Motor neuron (in vitro differentiated cells): Measurements from ENCODE around the gene USP24. TPM values are rescaled to one million over a fixed set of nuclear protein-coding genes. Genes with fewer than 3 reads are reported as not detected.
"Not testable (repeated sequence)": the region's sequence is repeated elsewhere in the genome, so short reads cannot be mapped to it uniquely, and the experiment has no call there.

Experiments used
- ATAC-seq, 8 experiments: fragments of 200-7000 bp; cut with Tn5 transposase; replicated peaks in 6 of 8; 2 replicates each; pipeline ENCODE4 v1.8.0; 2021; ENCODE audit warnings: mild to moderate bottlenecking in 8 of 8, moderate library complexity in 8 of 8
- H3K27ac ChIP-seq, 2 donors: fragments of 250-450 bp; sonication (Bioruptor Pico); 2 replicates each; pipeline ENCODE4 v1.9.0; 2021; ENCODE audit warnings: antibody characterized with exemption in 2 of 2, mild to moderate bottlenecking in 2 of 2, moderate library complexity in 1 of 2
- H3K4me1 ChIP-seq, 2 donors: fragments of 250-450 bp; sonication (Bioruptor Pico); replicated peaks in 1 of 2; 2 replicates each; pipeline ENCODE4 v1.6.1; 2021; ENCODE audit warnings: antibody characterized with exemption in 2 of 2, mild to moderate bottlenecking in 2 of 2, moderate library complexity in 1 of 2
- H3K4me3 ChIP-seq, 5 donors: fragments of 250-450 bp; sonication (Bioruptor Pico); 2 replicates each; pipeline ENCODE4 v1.9.0; 2021; ENCODE audit warnings: antibody characterized with exemption in 5 of 5, mild to moderate bottlenecking in 5 of 5, moderate library complexity in 4 of 5
- WGBS, 10 experiments: fragments of 450-650 bp; shearing (Covaris generic); methylation state at CpG; one replicate each; pipeline ENCODE4 v1.0.0; 2022; 5-methylcytosine and 5-hydroxymethylcytosine counted together
- in situ Hi-C, 9 experiments: fragments of 400-800 bp; cut with MboI; loops; one replicate each; pipeline ENCODE4 v1.15.0; 2021; ENCODE audit warnings: low sequenced_read_pairs in 9 of 9, low pct_unique_long_range_greater_than_20kb in 2 of 9; ENCODE audit not compliant: unreplicated experiment in 9 of 9
- total RNA-seq, 8 experiments: library from RNA; unstranded; fragments of 300-600 nt; gene quantifications; 2 replicates each; pipeline versions ENCODE4 v1.2.3 to v1.2.4, GENCODE V29; 2022

The USP24 gene
- total RNA-seq, 8 experiments from 2014 or later: 25.4 to 59.2 (median 46.5) TPM

DNA sequence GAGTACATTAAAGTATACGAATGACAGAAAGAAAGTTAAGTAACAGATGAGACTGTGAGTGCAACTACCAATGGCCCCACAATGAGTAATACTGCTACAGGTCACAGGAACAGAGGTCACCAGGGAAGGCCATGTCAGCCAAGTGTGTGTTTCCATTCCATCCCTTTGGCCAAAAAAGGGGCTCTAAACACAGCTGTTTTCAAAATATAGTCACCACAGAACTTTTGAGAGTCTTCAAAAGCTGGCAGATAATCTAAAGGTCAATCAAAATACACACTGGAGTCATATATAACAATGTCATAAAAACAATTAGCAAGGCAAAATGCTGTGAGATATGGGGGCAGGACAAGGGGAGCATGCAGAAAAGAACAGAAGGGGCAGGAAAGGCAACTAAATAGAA lies 10.2 kb downstream of the USP24 start:
- in situ Hi-C loops: no loop called here
- ATAC-seq: no peak
- Histone ChIP-seq H3K4me3 (no peak overlapping the region), H3K27ac (no peak overlapping the region), H3K4me1 (peaks cover 0 to 7% of the 10 kb centered on the region in 2 donors)
- 20 to 90% (median 67%) methylated on average over 1 of the region's 1 CpG; no CpG with 5 or more reads in 1 of the 10 experiments for WGBS, 10 experiments

DNA sequence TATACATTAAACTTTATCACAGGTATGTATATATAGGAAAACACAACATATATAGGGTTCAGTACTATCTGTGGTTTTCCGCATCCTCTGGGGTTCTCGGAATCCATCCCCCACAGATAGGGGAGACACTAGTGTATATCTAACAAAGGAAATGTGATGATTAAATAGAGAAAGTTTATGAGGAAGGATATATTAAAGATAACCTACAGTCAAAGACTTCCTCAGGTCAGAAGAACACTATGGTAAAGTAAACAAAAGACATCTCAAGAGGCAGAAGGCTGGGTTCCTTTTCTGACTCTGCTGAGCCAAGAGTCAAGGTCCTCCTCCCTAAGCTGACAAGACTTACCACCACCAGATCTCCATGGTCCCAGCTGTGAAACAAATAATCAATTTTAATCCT lies 12.1 kb downstream of the USP24 start:
- no peak for ATAC-seq
- in situ Hi-C loops: no loop called here
- Histone ChIP-seq H3K4me3 (no peak overlapping the region), H3K4me1 (peaks cover 0 to 7% of the 10 kb centered on the region in 2 donors), H3K27ac (no peak overlapping the region)
- 70 to 100% (median 98%) methylated on average over 1 to 2 of the region's 2 CpGs; no CpG with 5 or more reads in 2 of the 10 experiments for WGBS, 10 experiments

DNA sequence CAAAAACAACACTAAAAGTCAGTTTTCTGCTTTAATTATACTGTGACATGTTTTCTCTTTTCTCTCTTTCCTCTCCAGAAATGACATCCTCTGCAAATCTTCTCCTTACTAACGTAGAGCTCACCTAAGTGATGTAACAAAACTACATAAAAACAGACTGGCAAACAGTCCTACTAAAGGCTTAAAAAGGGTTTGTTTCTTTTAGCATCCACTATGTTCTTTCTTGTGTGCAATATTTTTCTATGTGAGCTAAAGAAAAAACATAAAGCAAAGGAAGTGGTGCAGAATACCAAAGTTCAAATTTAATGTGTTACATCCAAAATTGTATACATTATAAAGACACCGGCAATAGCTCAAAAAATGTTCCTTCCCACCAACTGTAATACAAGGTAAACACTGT lies 14.5 kb downstream of the USP24 start:
- Histone ChIP-seq H3K4me3 (no peak overlapping the region), H3K4me1 (peaks cover 0 to 7% of the 10 kb centered on the region in 2 donors), H3K27ac (no peak overlapping the region)
- in situ Hi-C loops: no loop called here
- WGBS, 10 experiments: 78 to 100% (median 92%) methylated on average over 1 to 2 of the region's 2 CpGs; no CpG with 5 or more reads in 1 of the 10 experiments
- ATAC-seq: no peak

DNA sequence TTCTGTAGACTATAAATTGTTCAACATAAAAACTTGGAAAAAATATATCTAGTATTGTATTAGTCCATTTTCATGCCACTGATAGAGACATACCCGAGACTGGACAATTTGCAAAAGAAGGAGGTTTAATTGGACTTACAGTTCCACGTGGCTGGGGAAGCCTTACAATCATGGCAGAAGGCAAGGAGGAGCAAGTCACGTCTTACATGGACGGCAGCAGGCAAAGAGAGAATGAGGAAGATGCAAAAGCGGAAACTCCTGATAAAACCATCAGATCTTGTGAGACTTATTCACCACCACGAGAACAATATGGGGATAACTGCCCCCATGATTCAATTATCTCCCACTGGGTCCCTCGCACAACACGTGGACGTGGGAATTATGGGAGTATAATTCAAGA lies 15.4 kb downstream of the USP24 start:
- ATAC-seq, H3K4me1 ChIP-seq, H3K27ac ChIP-seq, H3K4me3 ChIP-seq, in situ Hi-C loops: not testable (repeated sequence)
- 60 to 100% (median 94%) methylated on average over 1 to 8 of the region's 9 CpGs for WGBS, 10 experiments

DNA sequence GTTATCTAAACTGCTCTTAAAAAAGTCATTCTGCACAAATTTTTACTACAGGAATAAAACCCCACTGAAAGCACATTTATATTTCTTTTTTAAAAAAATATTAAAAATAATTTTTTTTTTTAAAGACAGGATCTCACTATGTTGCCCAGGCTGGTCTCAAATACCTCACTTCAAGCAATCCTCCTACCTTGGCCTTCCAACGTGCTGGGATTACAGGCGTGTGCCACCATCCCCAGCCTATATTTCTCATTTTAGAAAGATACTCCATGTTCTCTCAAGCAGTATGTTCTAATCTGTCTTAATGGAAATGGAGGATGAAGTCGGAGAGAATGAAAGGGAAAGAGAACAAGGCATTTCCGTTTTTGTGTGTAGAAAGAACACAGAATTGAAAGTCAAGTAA lies 17.1 kb downstream of the USP24 start:
- in situ Hi-C loops: no loop called here
- ATAC-seq: no peak

DNA sequence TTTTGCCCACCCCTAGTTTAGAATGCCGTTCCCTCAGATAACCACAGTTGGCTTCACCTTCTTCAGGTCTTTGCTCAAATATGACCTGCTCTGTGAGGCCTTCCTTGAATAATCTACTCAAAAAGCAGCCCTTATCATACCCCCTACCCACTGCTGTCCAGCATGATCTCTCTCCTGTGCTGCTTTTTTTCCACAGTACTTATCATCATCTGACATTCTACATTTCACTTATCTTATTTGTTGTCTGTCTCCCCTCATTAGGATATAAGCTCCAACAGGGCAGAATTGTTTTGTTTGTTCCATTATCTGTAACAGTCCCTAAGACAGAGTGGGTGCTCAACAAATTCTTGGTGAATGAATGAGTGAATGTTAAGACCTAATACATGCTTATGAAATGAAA lies 18.1 kb downstream of the USP24 start:
- Histone ChIP-seq H3K27ac (no peak overlapping the region), H3K4me1 (no peaks in the 10 kb centered on the region), H3K4me3 (no peak overlapping the region)
- in situ Hi-C loops: no loop called here
- 67 to 100% (median 100%) methylated on average over 1 of the region's 1 CpG; no CpG with 5 or more reads in 3 of the 10 experiments for WGBS, 10 experiments
- no peak for ATAC-seq

More for the DNA sequence above, 17.1 kb downstream of the USP24 start:
- WGBS, 10 experiments: 83 to 100% (median 94%) methylated on average over 1 to 4 of the region's 4 CpGs; no CpG with 5 or more reads in 1 of the 10 experiments
- H3K4me1 ChIP-seq: no peaks in the 10 kb centered on the region
- no peak overlapping the region for H3K4me3 ChIP-seq
- no peak overlapping the region for H3K27ac ChIP-seq

DNA sequence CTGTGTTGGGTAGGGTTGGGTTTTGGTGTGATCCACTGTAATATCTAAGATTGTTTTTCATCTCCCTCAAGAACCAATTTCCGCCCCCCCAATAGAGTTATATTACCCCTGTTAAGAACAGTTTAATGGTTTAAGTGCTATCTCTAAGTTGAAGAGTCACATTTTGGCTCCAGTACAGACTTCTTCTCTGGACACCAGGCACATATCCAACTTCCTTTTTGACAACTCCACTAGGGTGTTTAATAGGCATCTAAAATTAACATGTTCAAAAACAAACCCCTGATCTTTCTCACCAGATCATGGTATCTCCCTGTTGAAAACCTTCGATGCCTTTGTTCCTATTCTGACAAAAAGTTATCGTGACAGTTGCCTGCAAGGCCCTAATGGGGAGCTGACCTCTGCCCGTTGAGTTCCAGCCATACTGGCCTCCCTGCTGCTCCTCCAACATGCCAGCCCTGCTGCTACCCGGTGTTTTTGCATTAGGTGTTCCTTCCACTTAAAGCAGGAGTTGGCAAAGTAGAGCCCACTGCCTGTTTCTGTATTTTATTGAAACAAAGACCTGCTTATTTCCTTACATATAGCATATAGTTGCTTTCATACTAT lies 18.6 kb downstream of the USP24 start:
- Histone ChIP-seq H3K4me1 (no peaks in the 10 kb centered on the region), H3K27ac (no peak overlapping the region), H3K4me3 (no peak overlapping the region)
- in situ Hi-C loops: no loop called here
- ATAC-seq: no peak
- 60 to 100% (median 95%) methylated on average over 1 to 5 of the region's 5 CpGs for WGBS, 10 experiments

- in situ Hi-C loops: no loop called here
- Histone ChIP-seq H3K27ac (no peak overlapping the region), H3K4me3 (no peak overlapping the region), H3K4me1 (no peaks in the 10 kb centered on the region)
- peak in 1 of 8 experiments; percentile 71 for ATAC-seq
- 86 to 100% (median 100%) methylated on average over 1 to 3 of the region's 3 CpGs; no CpG with 5 or more reads in 1 of the 10 experiments for WGBS, 10 experiments
Measured at GRCh38 chr1:55195521-55196233, 19.5 kb downstream of the USP24 start.

- no peak for ATAC-seq
- Histone ChIP-seq H3K4me3 (no peak overlapping the region), H3K27ac (no peak overlapping the region), H3K4me1 (no peaks in the 10 kb centered on the region)
- in situ Hi-C loops: no loop called here
- WGBS, 10 experiments: 83 to 100% (median 95%) methylated on average over 1 to 3 of the region's 3 CpGs; no CpG with 5 or more reads in 1 of the 10 experiments
Measured at GRCh38 chr1:55194851-55195250, 20.3 kb downstream of the USP24 start.

DNA sequence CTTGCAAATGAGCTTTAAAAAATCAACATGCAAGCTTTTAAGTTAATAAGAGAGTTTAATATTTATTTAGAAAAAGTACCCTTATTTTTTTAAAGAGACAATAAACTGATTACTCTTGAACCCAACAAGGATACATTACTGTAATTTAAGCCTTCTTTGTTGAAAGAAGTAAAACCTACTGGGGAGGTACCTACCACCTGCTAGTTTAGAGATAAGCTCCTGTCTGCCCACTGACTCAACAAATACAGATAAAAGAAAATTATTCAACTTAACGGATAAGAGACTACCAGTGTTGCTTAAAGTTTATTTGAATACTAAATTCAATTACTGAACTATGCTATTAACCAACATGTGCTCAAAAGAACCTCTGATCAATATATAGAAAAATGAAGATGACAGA lies 23.1 kb downstream of the USP24 start:
- H3K27ac ChIP-seq: no peak overlapping the region
- in situ Hi-C loops: no loop called here
- WGBS, 10 experiments: 33 to 100% (median 88%) methylated on average over 1 of the region's 1 CpG; no CpG with 5 or more reads in 2 of the 10 experiments
- H3K4me1 ChIP-seq: no peaks in the 10 kb centered on the region
- no peak for ATAC-seq
- no peak overlapping the region for H3K4me3 ChIP-seq

DNA sequence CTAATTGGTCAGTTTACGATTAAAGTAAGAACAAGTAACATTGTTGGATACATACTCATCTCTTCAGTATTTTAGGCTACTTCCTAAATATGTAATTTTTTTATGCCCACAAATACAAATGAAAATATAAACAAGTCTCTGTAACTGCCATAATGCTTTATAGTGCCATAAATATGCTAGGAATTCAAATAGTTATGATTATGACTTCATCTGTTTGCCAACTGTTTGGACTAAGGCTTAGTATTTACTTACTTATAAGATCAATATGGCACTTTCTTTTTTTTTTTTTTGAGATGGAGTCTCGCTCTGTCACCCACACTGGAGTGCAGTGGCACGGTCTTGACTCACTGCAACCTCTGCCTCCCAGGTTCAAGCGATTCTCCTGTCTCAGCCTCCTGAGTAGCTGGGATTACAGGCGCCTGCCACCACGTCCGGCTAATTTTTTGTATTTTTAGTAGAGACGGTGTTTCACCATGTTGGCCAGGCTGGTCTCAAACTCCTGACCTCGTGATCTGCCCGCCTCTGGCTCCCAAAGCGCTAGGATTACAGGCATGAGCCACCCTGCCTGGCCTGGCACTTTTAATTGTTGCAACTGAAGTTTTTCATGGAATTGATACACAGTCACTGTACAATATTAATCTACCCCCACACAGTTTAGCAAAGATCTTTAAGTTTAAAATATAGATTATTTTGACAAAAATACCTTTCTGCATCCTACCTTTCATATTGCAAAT lies 23.8 kb downstream of the USP24 start:
- in situ Hi-C loops, H3K4me1 ChIP-seq, H3K4me3 ChIP-seq, H3K27ac ChIP-seq: not testable (repeated sequence)
- peak in 1 of 8 experiments; percentile 51 for ATAC-seq
- 50 to 92% (median 88%) methylated on average over 1 to 11 of the region's 11 CpGs; no CpG with 5 or more reads in 1 of the 10 experiments for WGBS, 10 experiments

- in situ Hi-C loops: no loop called here
- Histone ChIP-seq H3K4me1 (no peaks in the 10 kb centered on the region), H3K27ac (no peak overlapping the region), H3K4me3 (no peak overlapping the region)
- no peak for ATAC-seq
- WGBS, 10 experiments: 84 to 100% (median 96%) methylated on average over 2 to 4 of the region's 4 CpGs; no CpG with 5 or more reads in 1 of the 10 experiments
Measured at GRCh38 chr1:55190109-55190508, 25.1 kb downstream of the USP24 start.

- WGBS, 10 experiments: 52 to 100% (median 92%) methylated on average over 2 to 5 of the region's 5 CpGs
- Histone ChIP-seq H3K27ac (no peak overlapping the region), H3K4me3 (no peak overlapping the region), H3K4me1 (no peaks in the 10 kb centered on the region)
- no peak for ATAC-seq
- in situ Hi-C loops: no loop called here
Measured at GRCh38 chr1:55188909-55189308, 26.3 kb downstream of the USP24 start.
